HCT116 (cell line): ENCODE results near the gene WSB2.

Experiments
- CEBPB ChIP-seq: IDR thresholded peaks from 2 replicates; pipeline ENCODE4 v1.6.1; 2012; ENCODE audit warnings: low read depth
- CTCF ChIP-seq, 3 experiments: fragments of 200-600 bp in 1 of 3; sonication (generic) in 1 of 3; IDR thresholded peaks in 2 of 3; conservative IDR thresholded peaks in 1 of 3; 2 replicates each; pipeline ENCODE4 v1.5.1; 2012 to 2017; ENCODE audit warnings: low read depth in 2 of 3, low read length in 2 of 3, antibody characterized with exemption in 1 of 3, borderline replicate concordance in 1 of 3, control low read depth in 1 of 3, mild to moderate bottlenecking in 1 of 3, mixed read lengths in 1 of 3, mixed run types in 1 of 3, moderate library complexity in 1 of 3; ENCODE audit not compliant: insufficient read depth in 1 of 3
- EZH2 ChIP-seq: fragments of 200-600 bp; sonication (generic); IDR thresholded peaks from 2 replicates; pipeline ENCODE4 v1.6.1; 2017; ENCODE audit warnings: antibody characterized with exemption, mixed run types
- EZH2phosphoT487 ChIP-seq: fragments of 200-600 bp; IDR thresholded peaks from 2 replicates; pipeline ENCODE4 v1.6.1; 2018; ENCODE audit warnings: antibody characterized with exemption, borderline replicate concordance
- POLR2A ChIP-seq: IDR thresholded peaks from 2 replicates; pipeline ENCODE4 v1.7.0; 2011; ENCODE audit warnings: borderline replicate concordance; ENCODE audit not compliant: insufficient read depth, insufficient read length; ENCODE audit errors: extremely low read depth
- POLR2AphosphoS5 ChIP-seq: IDR thresholded peaks from 2 replicates; pipeline ENCODE4 v1.6.1; 2011; ENCODE audit warnings: mild to moderate bottlenecking, low read depth, low read length, moderate library complexity
- RAD21 ChIP-seq: IDR thresholded peaks from 2 replicates; pipeline ENCODE4 v1.6.1; 2012; ENCODE audit warnings: low read depth, mild to moderate bottlenecking
- SIN3A ChIP-seq: IDR thresholded peaks from 2 replicates; pipeline ENCODE4 v1.6.1; 2012; ENCODE audit warnings: low read depth
- SP1 ChIP-seq: IDR thresholded peaks from 2 replicates; pipeline ENCODE4 v1.6.1; 2012; ENCODE audit warnings: low read depth
- YY1 ChIP-seq: IDR thresholded peaks from 2 replicates; pipeline ENCODE4 v1.6.1; 2011; ENCODE audit warnings: low read length, low read depth, moderate library complexity, mild to moderate bottlenecking; ENCODE audit not compliant: insufficient replicate concordance; ENCODE audit errors: extremely low read depth
- ZFX ChIP-seq: fragments of 450-650 bp; IDR thresholded peaks from 2 replicates; pipeline ENCODE4 v1.6.1; 2017
- ZNF274 ChIP-seq: fragments of 200-500 bp; sonication (Bioruptor generic); IDR thresholded peaks from 2 replicates; pipeline ENCODE4 v1.6.1; 2014; ENCODE audit warnings: mild to moderate bottlenecking, low read depth, low read length, inconsistent platforms

GRCh38 chr12:118060301-118061010 lies 523 bp downstream of the WSB2 start:
- TF ChIP-seq EZH2phosphoT487 (no peak), CTCF (IDR thresholded peaks at IDR 0.05 in 2 of 3, conservative IDR thresholded peaks at IDR 0.05 in 1 of 3; ENCODE audit: borderline replicate concordance in 1 of 3, insufficient read depth in 1 of 3, low read depth in 2 of 3, low read length in 2 of 3) (no peak), YY1 (no peak), POLR2A (no peak), EZH2 (no peak), POLR2AphosphoS5 (no peak), ZNF274 (no peak), SIN3A (no peak), SP1 (no peak), ZFX (no peak), CEBPB (no peak), RAD21 (no peak)
